ENCODE data around the gene DGKQ.

Gene DGKQ

GRCh38 chr4:1008840-1009541 is 35.6 kb upstream of the DGKQ start:
- no peak for DNase-seq (ENCODE audit: extremely low read depth, low read depth)
- TF ChIP-seq CTCF (IDR thresholded peaks at IDR 0.05; ENCODE audit: low read depth, low read length), result no peak

GRCh38 chr4:1006856-1007255 is 33.5 kb upstream of the DGKQ start:
- no peak for TF ChIP-seq CTCF (IDR thresholded peaks at IDR 0.05; ENCODE audit: low read depth, low read length)
- DNase-seq (ENCODE audit: extremely low read depth, low read depth), result no peak

- no peak for DNase-seq (ENCODE audit: extremely low read depth, low read depth)
- TF ChIP-seq CTCF (IDR thresholded peaks at IDR 0.05; ENCODE audit: low read depth, low read length), result no peak
These were observed 31.5 kb upstream of the DGKQ start for GRCh38 chr4:1004557-1005485.

- DNase-seq (ENCODE audit: extremely low read depth, low read depth), result no peak
- TF ChIP-seq CTCF (IDR thresholded peaks at IDR 0.05; ENCODE audit: low read depth, low read length), result no peak
These were observed 30.7 kb upstream of the DGKQ start for GRCh38 chr4:1004071-1004418.

- DNase-seq (ENCODE audit: extremely low read depth, low read depth), result no peak
- no peak for TF ChIP-seq CTCF (IDR thresholded peaks at IDR 0.05; ENCODE audit: low read depth, low read length)
These were observed 30.1 kb upstream of the DGKQ start for GRCh38 chr4:1003271-1004070.

GRCh38 chr4:1002631-1003251 is 29.4 kb upstream of the DGKQ start:
- no peak for TF ChIP-seq CTCF (IDR thresholded peaks at IDR 0.05; ENCODE audit: low read depth, low read length)
- no peak for DNase-seq (ENCODE audit: extremely low read depth, low read depth)

All from AG09319 (cell line).